Heart right ventricle (tissue), 16 donors: ENCODE measurements around the gene RFX8. TPM values are rescaled to one million over a fixed set of nuclear protein-coding genes. Genes with fewer than 3 reads are reported as not detected.

ENCODE experiments used
- ATAC-seq, 8 donors: fragments of 200-7000 bp; cut with Tn5 transposase; one replicate each; pipeline ENCODE4 v1.9.1; 2020; ENCODE audit warnings: mild to moderate bottlenecking in 8 of 8, moderate library complexity in 8 of 8, moderate number of reproducible peaks in 1 of 8
- DNase-seq, 2 donors: peaks; one replicate each; pipeline ENCODE4 v3.0.0-alpha.2; 2020
- H3K27ac ChIP-seq, 10 donors: fragments of 200-600 bp; sonication (generic) in 2 of 10; one replicate each; pipeline versions ENCODE4 v1.5.0 to v1.8.0; 2020 to 2022; ENCODE audit warnings: mild to moderate bottlenecking in 3 of 10
- H3K27me3 ChIP-seq, 7 donors: fragments of 200-600 bp; one replicate each; pipeline ENCODE4 v1.8.0; 2021 to 2022; ENCODE audit warnings: mild to moderate bottlenecking in 2 of 7
- H3K36me3 ChIP-seq, 9 donors: fragments of 200-600 bp; sonication (generic) in 1 of 9; one replicate each; pipeline versions ENCODE4 v1.5.0 to v1.8.0; 2020 to 2022; ENCODE audit warnings: mild to moderate bottlenecking in 2 of 9
- H3K4me1 ChIP-seq, 9 donors: fragments of 200-600 bp; sonication (generic) in 1 of 9; one replicate each; pipeline versions ENCODE4 v1.5.0 to v1.8.0; 2020 to 2022; ENCODE audit warnings: mild to moderate bottlenecking in 4 of 9
- H3K4me3 ChIP-seq, 10 donors: fragments of 200-600 bp; sonication (generic) in 2 of 10; one replicate each; pipeline versions ENCODE4 v1.5.0 to v1.8.0; 2020 to 2022; ENCODE audit warnings: mild to moderate bottlenecking in 7 of 10, moderate library complexity in 2 of 10
- H3K9me3 ChIP-seq, 11 donors: fragments of 200-600 bp in 10 of 11; sonication (generic) in 2 of 11; one replicate each; pipeline versions ENCODE4 v1.5.0 to v1.8.0; 2013 to 2022; ENCODE audit warnings: mild to moderate bottlenecking in 2 of 11, control low read depth in 1 of 11, moderate library complexity in 1 of 11
- CTCF ChIP-seq, 9 donors: fragments of 200-600 bp; sonication (generic) in 2 of 9; IDR thresholded peaks; one replicate each; pipeline versions ENCODE4 v1.5.0 to v1.8.0; 2021 to 2022; ENCODE audit warnings: antibody characterized with exemption in 9 of 9, mild to moderate bottlenecking in 5 of 9, moderate library complexity in 1 of 9
- whole genome bisulfite sequencing, 2 donors: extraction: QIAGEN DNeasy Blood & Tissue Kit; methylation state at CpG; one replicate each; pipeline ENCODE4 v1.1.7; 2013; ENCODE audit warnings: inconsistent platforms in 1 of 2; 5-methylcytosine and 5-hydroxymethylcytosine counted together
- intact Hi-C, 10 donors: fragments of 100-400 bp; cut with DNase I; formaldehyde crosslinking; loops; one replicate each; pipeline versions ENCODE4 v1.11.1 to v1.14.2; 2022
- polyA plus RNA-seq, 2 donors: library from polyadenylated mRNA; stranded (reverse); fragments of 200-250 nt; gene quantifications; one replicate each; pipeline ENCODE4 v1.2.3, GENCODE V29; 2013
- total RNA-seq, 10 donors: library from RNA; stranded (reverse); fragmentation: NEBNext Ultra II Directional in 3 of 10; extraction: Animal tissue kit (Norgen Biotek cat#: 25700) in 3 of 10; gene quantifications; one replicate each; pipeline versions ENCODE4 v1.2.1 to v1.2.4, GENCODE V29; 2021 to 2023
- donor health status: Arrhythmogenic right ventricular cardiomyopathy.
- donor health status: ischemic (EF 13 %, LVEDD 7.1; RV severe dilation, severe dysfunction).
- donor health status: healthy with polysubstance abuse.
- donor health status: DM: no; HTN: yes; CAD: no.
- donor health status: DM: no; HTN: no; CAD: no.
- donor health status: ischemic (EF 25% LVEDD 6.9; RV normal size, moderate dysfunction).
- donor health status: ischemic (EF 25% LVEDD 5.7; RV mildly dilated, moderate dysfunction).
- donor health status: healthy.
- donor health status: DM: yes; HTN: yes; CAD: no.
- donor health status: Ischemic cardiomyopathy.
- donor health status: ischemic (EF 35%, LVEDD 5.7; RV mildly dilated, moderate dysfunction).
- donor health status: nonischemic (EF 11% LVEDD 7.7; RV severe dilation, severe dysfunction).
- donor health status: DM: yes; HTN: yes; CAD: no.
- donor health status: PGD.
- donor health status: ischemic (EF 29% LVEDD 5.4; RV normal size, mild dysfunction).
- donor health status: nonischemic (EF 23%, LVEDD 6.1; RV moderate dilation, normal function).

RFX8 gene
- total and polyA plus RNA-seq, 12 donors, result 0.15 to 0.44 (median 0.16) TPM; not detected in 5

GRCh38 chr2:101492936-101493473 lies 18.1 kb upstream of the RFX8 start:
- DNase-seq (no peak), ATAC-seq (peak in 3 of 8 donors; percentile 34 to 50 (median 42))
- Histone ChIP-seq H3K27me3 (peaks cover 0 to 18% (median 0%) of the 10 kb centered on the region in 7 donors), H3K4me1 (no peaks in the 10 kb centered on the region), H3K9me3 (peaks cover 0 to 11% (median 0%) of the 10 kb centered on the region in 11 donors), H3K36me3 (no peaks in the 10 kb centered on the region), H3K27ac (no peak overlapping the region), H3K4me3 (no peak overlapping the region)
- WGBS, 2 donors, result 85 to 89% methylated on average over 6 of the region's 6 CpGs
- TF ChIP-seq CTCF (IDR thresholded peaks at IDR 0.05), result no peak
- intact Hi-C loops, result no loop called here

GRCh38 chr2:101486994-101487393 lies 12.1 kb upstream of the RFX8 start:
- ATAC-seq (no peak), DNase-seq (no peak)
- Histone ChIP-seq H3K27me3 (peaks cover 0 to 26% (median 0%) of the 10 kb centered on the region in 7 donors), H3K27ac (peak overlapping the region in 3 of 10 donors; percentile 12 to 28 (median 28)), H3K9me3 (peaks cover 0 to 11% (median 0%) of the 10 kb centered on the region in 11 donors), H3K36me3 (no peaks in the 10 kb centered on the region), H3K4me3 (no peak overlapping the region), H3K4me1 (peaks cover 0 to 14% (median 0%) of the 10 kb centered on the region in 9 donors)
- WGBS, 2 donors, result 95 to 96% methylated on average over 5 of the region's 5 CpGs
- TF ChIP-seq CTCF (IDR thresholded peaks at IDR 0.05), result no peak
- intact Hi-C loops, result no loop called here

GRCh38 chr2:101486258-101486701 lies 11.4 kb upstream of the RFX8 start:
- intact Hi-C loops, result no loop called here
- Histone ChIP-seq H3K4me3 (no peak overlapping the region), H3K36me3 (no peaks in the 10 kb centered on the region), H3K4me1 (peaks cover 0 to 14% (median 0%) of the 10 kb centered on the region in 9 donors), H3K27me3 (peaks cover 0 to 26% (median 0%) of the 10 kb centered on the region in 7 donors), H3K27ac (peak overlapping the region in 5 of 10 donors; percentile 11 to 41 (median 28)), H3K9me3 (peaks cover 0 to 11% (median 0%) of the 10 kb centered on the region in 11 donors)
- TF ChIP-seq CTCF (IDR thresholded peaks at IDR 0.05), result no peak
- no peak for DNase-seq
- 63 to 64% methylated on average over 4 of the region's 4 CpGs for WGBS, 2 donors
- ATAC-seq, result peak in 3 of 8 donors; percentile 33 to 58 (median 54)

GRCh38 chr2:101485856-101486255 lies 10.9 kb upstream of the RFX8 start:
- Histone ChIP-seq H3K4me3 (no peak overlapping the region), H3K4me1 (peaks cover 0 to 14% (median 0%) of the 10 kb centered on the region in 9 donors), H3K27ac (peak overlapping the region in 5 of 10 donors; percentile 11 to 41 (median 28)), H3K9me3 (peaks cover 0 to 11% (median 0%) of the 10 kb centered on the region in 11 donors), H3K36me3 (no peaks in the 10 kb centered on the region), H3K27me3 (peaks cover 0 to 28% (median 0%) of the 10 kb centered on the region in 7 donors)
- ATAC-seq, result no peak
- no peak for DNase-seq
- TF ChIP-seq CTCF (IDR thresholded peaks at IDR 0.05), result no peak
- intact Hi-C loops, result no loop called here
- 87 to 94% methylated on average over 4 of the region's 4 CpGs for whole genome bisulfite sequencing, 2 donors
